Measurements from ENCODE around the gene NPR3.

The NPR3 gene

DNA sequence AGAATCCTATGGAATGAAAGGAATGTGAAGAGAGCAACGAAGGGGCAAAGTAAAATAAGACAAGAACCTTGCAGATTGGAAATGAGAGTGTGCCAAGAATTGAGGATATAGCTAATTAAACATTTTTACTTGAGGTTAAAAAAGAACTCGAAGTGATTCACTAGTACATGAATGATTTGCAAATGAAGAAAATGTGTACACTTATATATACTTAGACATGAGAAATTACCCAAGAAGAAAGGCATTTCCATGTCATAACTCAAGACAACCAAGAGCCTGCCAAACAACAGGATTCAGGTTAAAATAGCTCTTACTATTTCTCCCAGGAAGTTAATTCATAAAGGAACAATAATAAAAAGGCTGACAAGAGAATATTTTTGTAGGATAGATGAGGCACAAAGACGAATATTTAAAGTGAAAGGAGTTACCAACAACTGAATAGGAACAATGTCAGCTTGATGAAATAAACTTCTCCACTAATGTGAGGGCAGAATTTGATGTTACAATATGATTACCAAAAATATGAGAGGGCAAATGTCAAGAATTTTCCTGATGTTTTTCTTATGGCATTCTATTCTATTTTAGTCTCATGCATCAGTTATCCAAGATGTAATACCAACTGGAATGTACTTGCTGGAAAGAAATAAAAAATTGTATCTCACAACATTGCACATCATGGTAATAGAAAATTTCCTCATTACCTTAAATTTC lies 18.9 kb upstream of the NPR3 start:
- H3K27ac ChIP-seq: no peak overlapping the region
- TF ChIP-seq, protein P1, sequence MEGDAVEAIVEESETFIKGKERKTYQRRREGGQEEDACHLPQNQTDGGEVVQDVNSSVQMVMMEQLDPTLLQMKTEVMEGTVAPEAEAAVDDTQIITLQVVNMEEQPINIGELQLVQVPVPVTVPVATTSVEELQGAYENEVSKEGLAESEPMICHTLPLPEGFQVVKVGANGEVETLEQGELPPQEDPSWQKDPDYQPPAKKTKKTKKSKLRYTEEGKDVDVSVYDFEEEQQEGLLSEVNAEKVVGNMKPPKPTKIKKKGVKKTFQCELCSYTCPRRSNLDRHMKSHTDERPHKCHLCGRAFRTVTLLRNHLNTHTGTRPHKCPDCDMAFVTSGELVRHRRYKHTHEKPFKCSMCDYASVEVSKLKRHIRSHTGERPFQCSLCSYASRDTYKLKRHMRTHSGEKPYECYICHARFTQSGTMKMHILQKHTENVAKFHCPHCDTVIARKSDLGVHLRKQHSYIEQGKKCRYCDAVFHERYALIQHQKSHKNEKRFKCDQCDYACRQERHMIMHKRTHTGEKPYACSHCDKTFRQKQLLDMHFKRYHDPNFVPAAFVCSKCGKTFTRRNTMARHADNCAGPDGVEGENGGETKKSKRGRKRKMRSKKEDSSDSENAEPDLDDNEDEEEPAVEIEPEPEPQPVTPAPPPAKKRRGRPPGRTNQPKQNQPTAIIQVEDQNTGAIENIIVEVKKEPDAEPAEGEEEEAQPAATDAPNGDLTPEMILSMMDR (conservative IDR thresholded peaks at IDR 0.05): no peak

- TF ChIP-seq, protein P1 (conservative IDR thresholded peaks at IDR 0.05): no peak
- no peak overlapping the region for H3K27ac ChIP-seq
Observed at GRCh38 chr5:32703957-32704356, 7.2 kb upstream of the NPR3 start.

DNA sequence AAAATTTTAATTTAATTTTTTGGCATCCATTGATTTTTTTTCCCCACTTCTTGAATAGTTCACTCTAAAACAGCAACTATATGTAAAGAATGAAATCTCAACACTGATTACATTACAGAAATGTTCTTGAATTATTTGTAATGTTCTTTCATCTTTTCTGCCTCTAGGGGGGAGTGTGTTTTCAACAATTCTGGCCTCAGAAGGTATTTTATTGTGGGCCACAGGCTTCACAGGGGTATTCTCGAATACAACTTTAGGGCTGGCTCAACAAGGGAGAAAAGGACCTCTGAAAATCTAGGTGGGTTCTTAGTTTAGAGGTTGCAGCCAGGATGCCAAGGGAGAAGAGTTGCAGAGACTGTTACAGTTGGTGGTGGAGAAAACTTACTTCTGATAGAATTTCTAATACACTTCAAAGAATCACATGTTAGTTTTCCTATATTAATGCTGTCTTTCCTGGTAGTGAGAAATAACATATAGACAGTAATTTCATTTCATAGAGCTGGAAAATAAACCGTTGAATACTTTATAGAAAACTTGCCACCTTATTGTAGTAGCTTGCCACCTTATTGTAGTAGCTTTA lies 3.6 kb upstream of the NPR3 start:
- TF ChIP-seq, protein P1 (conservative IDR thresholded peaks at IDR 0.05): peak; percentile 71
- H3K27ac ChIP-seq: no peak overlapping the region

GRCh38 chr5:32708949-32709348 lies 2.2 kb upstream of the NPR3 start:
- TF ChIP-seq, protein P1 (conservative IDR thresholded peaks at IDR 0.05): no peak
- H3K27ac ChIP-seq: no peak overlapping the region

DNA sequence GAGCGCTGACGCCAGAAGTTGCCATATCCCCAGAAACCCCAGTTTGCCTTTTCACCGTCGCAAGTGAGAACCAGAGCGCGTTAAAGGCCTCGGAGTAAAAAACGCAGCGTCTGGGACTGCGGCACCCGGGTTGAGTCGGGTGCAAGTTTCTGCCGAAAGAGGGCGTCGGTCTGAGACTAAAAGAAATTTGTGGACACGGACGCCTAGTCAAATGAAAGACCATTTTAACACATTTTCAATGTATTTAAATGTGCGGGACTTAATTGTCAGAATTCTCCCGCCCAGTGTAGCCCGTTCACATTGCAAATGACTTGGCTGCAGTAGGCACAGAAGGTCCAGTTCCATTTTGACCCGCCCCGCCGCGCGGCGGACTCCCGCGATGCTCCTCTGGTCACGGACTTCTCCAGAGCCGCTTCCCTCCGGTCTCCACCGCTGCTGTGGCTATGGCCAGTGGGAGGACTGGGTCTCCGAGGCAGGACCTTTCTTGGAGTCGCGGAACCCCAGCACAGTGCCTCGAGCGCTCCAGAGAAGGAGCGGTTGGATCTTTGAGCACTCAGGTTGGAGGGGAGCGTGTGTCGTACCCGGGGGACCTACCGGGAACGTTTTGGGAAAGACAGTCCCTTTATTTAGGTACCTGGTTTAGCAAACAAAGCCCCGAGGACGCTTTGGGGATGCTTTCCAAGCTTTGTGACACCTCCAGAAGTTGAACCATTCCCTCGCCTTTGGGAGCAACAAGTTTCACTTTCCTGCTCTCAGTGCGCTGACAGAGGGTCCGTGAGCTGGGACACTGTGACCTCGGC lies 1.2 kb upstream of the NPR3 start:
- H3K27ac ChIP-seq: peak overlapping the region; percentile 62
- TF ChIP-seq, protein P1 (conservative IDR thresholded peaks at IDR 0.05): peak; percentile 84

DNA sequence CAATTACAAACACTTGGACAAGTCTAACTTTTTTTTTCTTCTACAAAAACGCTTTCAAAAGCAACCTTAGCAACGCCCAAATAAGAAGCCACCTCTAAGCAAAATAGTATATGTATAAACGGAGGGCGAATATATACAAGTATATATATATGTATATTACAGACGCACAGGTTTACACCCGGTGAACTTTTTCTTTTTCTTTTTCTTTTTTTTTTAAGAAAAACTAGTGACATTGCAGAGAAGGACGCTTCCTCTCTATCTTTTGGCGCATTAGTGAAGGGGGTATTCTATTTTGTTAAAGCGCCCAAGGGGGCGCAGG lies 200 bp downstream of the NPR3 start:
- TF ChIP-seq, protein P1 (conservative IDR thresholded peaks at IDR 0.05): no peak
- peak overlapping the region; percentile 62; the same call in 1 of the 2 replicates for H3K27ac ChIP-seq

DNA sequence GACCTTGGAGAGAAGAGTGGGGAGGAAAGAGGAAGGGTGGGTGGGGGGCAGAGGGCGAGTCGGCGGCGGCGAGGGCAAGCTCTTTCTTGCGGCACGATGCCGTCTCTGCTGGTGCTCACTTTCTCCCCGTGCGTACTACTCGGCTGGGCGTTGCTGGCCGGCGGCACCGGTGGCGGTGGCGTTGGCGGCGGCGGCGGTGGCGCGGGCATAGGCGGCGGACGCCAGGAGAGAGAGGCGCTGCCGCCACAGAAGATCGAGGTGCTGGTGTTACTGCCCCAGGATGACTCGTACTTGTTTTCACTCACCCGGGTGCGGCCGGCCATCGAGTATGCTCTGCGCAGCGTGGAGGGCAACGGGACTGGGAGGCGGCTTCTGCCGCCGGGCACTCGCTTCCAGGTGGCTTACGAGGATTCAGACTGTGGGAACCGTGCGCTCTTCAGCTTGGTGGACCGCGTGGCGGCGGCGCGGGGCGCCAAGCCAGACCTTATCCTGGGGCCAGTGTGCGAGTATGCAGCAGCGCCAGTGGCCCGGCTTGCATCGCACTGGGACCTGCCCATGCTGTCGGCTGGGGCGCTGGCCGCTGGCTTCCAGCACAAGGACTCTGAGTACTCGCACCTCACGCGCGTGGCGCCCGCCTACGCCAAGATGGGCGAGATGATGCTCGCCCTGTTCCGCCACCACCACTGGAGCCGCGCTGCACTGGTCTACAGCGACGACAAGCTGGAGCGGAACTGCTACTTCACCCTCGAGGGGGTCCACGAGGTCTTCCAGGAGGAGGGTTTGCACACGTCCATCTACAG lies 760 bp downstream of the NPR3 start:
- H3K27ac ChIP-seq: peak overlapping the region; percentile 62; the same call in 1 of the 2 replicates
- TF ChIP-seq, protein P1 (conservative IDR thresholded peaks at IDR 0.05): no peak

Data from VCaP (cell line).